C4-2B (cell line): ENCODE measurements around the gene OSBP2.

Experiments used
- H3K27ac ChIP-seq: fragments of 450-650 bp; 2 replicates; pipeline ENCODE4 v1.5.1; 2017
- ZFX ChIP-seq: fragments of 450-650 bp; IDR thresholded peaks from 2 replicates; pipeline ENCODE4 v1.6.1; 2017
- TF ChIP-seq, protein P1 (sequence below): fragments of 450-650 bp; conservative IDR thresholded peaks from 2 replicates; pipeline ENCODE4 v1.5.1; 2017; ENCODE audit warnings: mild to moderate bottlenecking

Gene OSBP2

DNA sequence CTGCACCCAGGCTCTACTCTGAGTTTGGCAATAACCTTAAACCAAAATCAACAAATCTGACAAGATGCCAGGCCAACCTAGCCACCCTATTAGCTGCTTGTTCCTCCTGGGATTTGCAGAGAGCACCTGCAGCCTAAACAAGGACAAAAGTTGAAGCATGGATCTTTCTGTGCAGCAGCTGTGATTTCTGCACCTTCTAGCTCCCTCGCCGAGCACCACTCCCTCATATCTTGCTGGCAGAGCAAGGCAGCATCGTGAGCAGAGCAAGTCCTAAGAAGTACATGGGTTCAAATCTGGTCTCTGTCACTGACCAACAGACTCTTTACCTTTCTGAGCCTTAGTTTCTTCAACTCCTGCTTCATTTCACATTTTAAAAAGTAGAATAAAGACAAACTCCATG is 235.6 kb downstream of the OSBP2 start:
- H3K27ac ChIP-seq, result no peak overlapping the region
- no peak for TF ChIP-seq ZFX
- TF ChIP-seq, protein P1, sequence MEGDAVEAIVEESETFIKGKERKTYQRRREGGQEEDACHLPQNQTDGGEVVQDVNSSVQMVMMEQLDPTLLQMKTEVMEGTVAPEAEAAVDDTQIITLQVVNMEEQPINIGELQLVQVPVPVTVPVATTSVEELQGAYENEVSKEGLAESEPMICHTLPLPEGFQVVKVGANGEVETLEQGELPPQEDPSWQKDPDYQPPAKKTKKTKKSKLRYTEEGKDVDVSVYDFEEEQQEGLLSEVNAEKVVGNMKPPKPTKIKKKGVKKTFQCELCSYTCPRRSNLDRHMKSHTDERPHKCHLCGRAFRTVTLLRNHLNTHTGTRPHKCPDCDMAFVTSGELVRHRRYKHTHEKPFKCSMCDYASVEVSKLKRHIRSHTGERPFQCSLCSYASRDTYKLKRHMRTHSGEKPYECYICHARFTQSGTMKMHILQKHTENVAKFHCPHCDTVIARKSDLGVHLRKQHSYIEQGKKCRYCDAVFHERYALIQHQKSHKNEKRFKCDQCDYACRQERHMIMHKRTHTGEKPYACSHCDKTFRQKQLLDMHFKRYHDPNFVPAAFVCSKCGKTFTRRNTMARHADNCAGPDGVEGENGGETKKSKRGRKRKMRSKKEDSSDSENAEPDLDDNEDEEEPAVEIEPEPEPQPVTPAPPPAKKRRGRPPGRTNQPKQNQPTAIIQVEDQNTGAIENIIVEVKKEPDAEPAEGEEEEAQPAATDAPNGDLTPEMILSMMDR, result no peak

DNA sequence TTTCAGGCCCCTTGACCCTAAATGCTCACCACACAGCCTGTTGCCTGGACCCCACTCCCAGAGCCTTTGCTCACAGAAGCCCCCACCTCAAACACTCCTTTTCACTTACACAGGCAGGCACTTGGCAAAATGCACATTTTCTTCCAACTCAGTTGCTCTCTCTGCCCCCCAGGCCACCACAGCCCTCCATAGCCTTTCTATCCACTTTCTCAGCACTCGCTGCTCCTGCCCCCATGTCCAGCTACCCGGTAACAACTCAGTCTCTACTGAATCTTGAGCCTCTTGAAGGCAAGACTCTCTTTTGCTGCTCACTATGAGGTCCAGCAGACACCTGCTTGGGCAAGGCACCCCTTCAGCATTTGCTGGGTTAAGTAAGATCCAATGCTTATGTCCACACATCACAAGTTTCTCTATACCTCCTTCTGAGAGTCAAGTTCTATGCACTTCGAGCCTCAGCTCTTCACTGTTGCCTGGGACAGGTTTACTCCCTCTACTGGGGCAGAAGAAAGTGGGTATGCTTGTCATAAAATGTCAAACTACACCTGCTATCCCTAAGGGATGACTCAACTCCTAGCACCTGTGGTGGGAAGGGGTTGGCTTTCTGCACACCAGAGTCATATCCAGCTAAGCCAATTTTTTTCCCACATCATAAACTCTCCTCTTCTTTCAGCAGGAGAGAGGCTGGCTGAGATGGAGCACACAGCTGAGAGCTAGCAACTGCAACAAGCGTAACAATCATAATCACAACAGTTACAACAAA is 237.0 kb downstream of the OSBP2 start:
- no peak overlapping the region for H3K27ac ChIP-seq
- no peak for TF ChIP-seq ZFX
- TF ChIP-seq, protein P1, result no peak

DNA sequence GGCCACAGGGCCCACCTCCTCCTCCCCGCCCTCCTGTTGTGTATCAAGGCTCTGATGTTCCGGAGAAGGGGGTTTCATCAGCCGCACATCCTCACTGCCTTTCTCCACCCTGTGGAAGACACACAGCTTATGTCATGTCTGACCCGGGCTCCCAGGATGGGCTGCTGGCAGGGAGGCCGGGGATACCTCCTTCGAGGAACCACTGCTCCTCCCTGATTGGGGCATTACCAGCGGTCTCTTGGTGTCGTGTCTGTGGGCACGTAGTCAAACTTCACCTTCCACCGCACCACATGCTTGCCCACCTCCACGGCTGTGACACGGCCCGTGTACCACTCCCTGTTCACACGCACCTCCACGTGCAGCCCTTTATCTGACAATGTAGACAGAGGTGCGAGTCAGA is 238.0 kb downstream of the OSBP2 start:
- no peak for TF ChIP-seq ZFX
- TF ChIP-seq, protein P1, result no peak
- H3K27ac ChIP-seq, result no peak overlapping the region

DNA sequence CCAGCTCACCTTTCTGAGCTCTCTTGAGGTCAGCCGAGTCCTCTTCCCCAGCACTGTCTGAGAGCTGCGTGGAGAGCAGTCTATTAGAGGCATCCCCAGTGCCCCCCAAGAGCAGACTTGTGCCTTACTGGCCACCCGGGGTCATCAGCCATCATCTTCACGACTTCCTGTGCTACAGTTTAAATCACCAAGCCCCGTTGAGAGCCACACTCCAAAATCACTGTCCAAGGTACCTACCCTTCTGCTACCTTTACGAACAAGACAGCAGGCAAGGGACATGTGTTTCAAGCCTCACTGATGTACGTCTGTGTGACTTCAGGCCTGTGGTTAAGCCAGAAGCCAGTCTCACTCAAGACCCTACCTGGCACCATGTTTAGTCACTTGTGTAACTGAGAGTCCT is 238.8 kb downstream of the OSBP2 start:
- TF ChIP-seq, protein P1, result no peak
- TF ChIP-seq ZFX, result no peak

DNA sequence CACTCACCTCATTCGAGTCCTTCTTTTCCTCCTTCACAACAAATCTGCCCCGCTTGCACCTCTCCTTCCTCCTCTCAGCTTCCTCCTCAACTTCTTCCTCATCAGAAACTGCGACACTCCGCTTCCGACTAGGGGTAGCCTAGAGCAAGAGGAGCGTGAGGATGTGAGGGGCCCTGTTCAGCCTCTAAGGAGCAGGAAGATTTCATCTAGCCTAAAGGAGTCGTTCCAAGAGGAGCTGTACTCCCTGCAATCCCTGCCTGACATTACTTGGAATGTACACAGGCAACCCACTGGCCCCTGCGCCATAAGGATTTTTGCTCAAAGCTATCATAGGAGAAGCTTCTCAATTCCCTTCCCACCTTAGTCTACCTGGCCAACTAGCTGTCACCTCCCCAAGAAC is 239.4 kb downstream of the OSBP2 start:
- no peak for TF ChIP-seq ZFX
- TF ChIP-seq, protein P1, result no peak
- no peak overlapping the region for H3K27ac ChIP-seq

More for the DNA sequence above, 238.8 kb downstream of the OSBP2 start:
- H3K27ac ChIP-seq, result no peak overlapping the region

DNA sequence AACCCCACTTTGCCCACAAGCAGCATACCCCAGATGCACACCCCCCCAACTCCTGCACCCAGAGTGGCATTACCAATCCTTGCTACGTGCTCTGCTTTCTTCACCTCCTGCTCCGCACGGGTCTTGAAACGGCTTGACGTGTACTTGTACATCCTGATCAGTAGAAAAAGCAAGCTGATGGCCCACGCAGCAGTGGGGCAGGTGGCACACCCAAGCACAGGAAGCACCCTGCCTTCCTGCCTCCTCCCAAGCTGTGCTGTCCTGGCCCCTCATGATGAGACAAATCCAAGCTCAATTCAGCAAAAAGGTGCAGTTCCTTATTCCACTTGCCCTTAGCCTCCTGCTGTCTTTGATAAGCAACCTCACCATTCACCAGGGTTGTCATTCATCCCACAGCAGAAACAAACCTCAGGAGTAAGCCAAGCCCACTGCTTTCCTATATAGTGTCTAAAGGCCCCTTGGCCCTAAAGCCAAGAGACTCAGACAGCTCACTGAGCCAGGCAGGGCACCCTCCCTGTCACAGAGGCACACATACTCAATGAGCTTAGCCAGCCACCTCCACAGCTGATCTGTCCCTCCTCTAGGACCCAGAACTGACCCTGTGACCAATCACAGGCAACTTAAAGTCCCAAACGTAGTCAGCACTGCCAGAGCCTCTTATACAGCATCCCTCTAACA is 246.2 kb downstream of the OSBP2 start:
- H3K27ac ChIP-seq, result no peak overlapping the region
- TF ChIP-seq, protein P1, result no peak

GRCh38 chr22:30941363-30941740 is 246.7 kb downstream of the OSBP2 start:
- no peak for TF ChIP-seq ZFX
- TF ChIP-seq, protein P1, result no peak

More at GRCh38 chr22:30941363-30941740, 246.7 kb downstream of the OSBP2 start:
- no peak overlapping the region for H3K27ac ChIP-seq
